ENCODE results near the gene C12orf43.
"Not testable (repeated sequence)": the region's sequence is repeated elsewhere in the genome, so short reads cannot be mapped to it uniquely, and the experiment has no call there.

The C12orf43 gene, protein sequence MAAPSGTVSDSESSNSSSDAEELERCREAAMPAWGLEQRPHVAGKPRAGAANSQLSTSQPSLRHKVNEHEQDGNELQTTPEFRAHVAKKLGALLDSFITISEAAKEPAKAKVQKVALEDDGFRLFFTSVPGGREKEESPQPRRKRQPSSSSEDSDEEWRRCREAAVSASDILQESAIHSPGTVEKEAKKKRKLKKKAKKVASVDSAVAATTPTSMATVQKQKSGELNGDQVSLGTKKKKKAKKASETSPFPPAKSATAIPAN

DNA sequence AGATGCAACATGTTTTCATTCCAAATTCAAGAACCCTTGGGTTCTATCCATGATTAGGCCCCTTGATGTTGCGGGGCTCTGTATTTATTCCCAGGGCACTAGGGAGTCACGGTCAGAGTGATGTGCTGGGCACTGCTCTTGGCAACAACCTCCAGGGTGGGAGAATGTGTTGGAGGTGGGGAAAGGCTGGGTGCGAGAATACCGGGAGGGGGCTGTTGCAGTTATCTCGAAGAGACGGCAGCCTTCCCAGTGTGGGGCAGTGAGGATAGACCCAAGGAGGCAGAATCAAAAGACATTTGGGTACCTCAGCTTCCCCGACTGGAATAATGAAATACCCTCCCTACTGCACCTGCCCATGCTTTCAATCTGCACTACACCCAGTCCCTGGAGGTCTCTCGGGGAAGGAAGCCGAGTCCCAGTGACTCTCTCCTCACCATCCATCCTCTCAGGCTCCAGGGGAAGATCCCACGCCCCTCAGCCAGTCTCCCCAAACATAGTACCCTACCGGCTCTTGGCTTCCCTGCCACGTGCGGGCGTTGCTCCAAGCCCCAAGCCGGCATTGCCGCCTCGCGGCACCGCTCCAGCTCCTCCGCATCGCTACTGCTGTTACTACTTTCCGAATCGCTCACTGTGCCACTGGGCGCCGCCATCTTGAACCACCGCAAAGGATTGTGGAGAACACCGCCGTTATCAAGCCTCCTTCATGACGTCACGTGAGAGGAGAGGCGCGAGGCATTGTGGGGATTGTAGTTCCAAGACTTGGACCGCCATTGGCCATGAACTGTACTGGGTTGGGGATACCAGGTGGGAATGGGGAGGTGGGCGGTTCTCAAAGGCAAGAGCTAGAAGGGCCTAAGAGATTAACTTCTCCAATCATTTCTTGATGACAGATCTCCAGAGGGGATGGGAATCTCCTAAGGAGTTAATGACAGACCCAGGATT lies at the start of gene C12orf43:
Gene C12orf43, minus strand, starts transcription at position 663 of the 942 bp plus-strand sequence. Its CDS starts 13 bp downstream, at position 650.
- peaks cover 3 to 7% of the 10 kb centered on the region in 2 donors for H3K4me1 ChIP-seq (ENCODE audit: control insufficient read depth in 1 of 2, insufficient read depth in 2 of 2, low read length in 2 of 2)
- H3K4me3 ChIP-seq (ENCODE audit: low read depth in 1 of 2, low read length in 2 of 2) = peak within 1 kb of the TSS; percentile 96 to 99
- H3K27me3 ChIP-seq (ENCODE audit: low read depth, low read length) = no peaks in the 10 kb centered on the region
- peak within 1 kb of the TSS; percentile 84 for H3K27ac ChIP-seq (ENCODE audit: low read length)
- H3K9me3 ChIP-seq (ENCODE audit: control insufficient read depth in 1 of 2, low read length in 2 of 2) = no peaks in the 10 kb centered on the region
- peaks cover 8 to 17% of the 10 kb centered on the region in 2 donors for H3K36me3 ChIP-seq (ENCODE audit: control insufficient read depth in 1 of 2, insufficient read depth in 2 of 2, low read length in 2 of 2)

DNA sequence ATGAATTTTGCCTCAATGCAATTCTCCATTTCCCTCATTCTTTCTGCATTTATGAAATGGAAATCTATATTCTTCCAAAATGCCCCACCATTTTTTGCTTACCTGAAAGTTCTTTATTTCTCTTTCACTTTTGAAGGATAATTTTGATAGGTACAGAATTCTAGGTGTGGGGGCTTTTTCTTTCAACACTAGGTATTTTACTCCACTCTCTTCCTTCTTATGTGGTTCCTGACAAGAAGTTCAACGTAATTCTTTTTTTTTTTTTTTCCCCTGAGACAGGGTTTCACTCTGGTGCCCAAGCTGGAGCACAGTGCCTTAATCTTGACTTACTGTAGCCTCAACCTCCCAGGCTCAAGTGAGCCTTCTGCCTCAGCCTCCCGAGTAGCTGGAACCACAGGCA lies 49.1 kb upstream of the C12orf43 start:
- no peaks in the 10 kb centered on the region for H3K27me3 ChIP-seq (ENCODE audit: low read depth, low read length)
- no peaks in the 10 kb centered on the region for H3K4me1 ChIP-seq (ENCODE audit: control insufficient read depth in 1 of 2, insufficient read depth in 2 of 2, low read length in 2 of 2)
- H3K4me3 ChIP-seq (ENCODE audit: low read depth in 1 of 2, low read length in 2 of 2) = no peak overlapping the region
- H3K36me3 ChIP-seq (ENCODE audit: control insufficient read depth in 1 of 2, insufficient read depth in 2 of 2, low read length in 2 of 2) = no peaks in the 10 kb centered on the region
- no peaks in the 10 kb centered on the region for H3K9me3 ChIP-seq (ENCODE audit: control insufficient read depth in 1 of 2, low read length in 2 of 2)
- H3K27ac ChIP-seq (ENCODE audit: low read length) = no peak overlapping the region

DNA sequence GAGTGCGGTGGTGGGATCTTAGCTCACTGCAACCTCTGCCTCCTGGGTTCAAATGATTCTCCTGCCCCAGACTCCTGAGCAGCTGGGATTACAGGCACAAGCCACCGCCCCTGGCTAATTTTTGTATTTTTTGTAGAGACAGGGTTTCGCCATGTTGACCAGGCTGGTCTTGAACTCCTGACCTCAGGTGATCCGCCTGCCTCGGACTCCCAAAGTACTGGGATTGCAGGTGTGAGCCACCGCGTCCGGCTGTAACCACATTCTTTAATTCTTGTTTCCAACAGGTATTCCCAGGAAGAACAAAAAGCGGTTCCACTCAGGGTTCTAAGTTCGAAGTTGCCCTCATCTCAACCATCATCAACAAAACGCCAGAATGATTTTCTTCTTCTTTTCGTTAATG lies 48.3 kb upstream of the C12orf43 start:
- not testable (repeated sequence) for H3K4me3 ChIP-seq (ENCODE audit: low read depth in 1 of 2, low read length in 2 of 2); H3K27ac ChIP-seq (ENCODE audit: low read length); H3K36me3 ChIP-seq (ENCODE audit: control insufficient read depth in 1 of 2, insufficient read depth in 2 of 2, low read length in 2 of 2); H3K9me3 ChIP-seq (ENCODE audit: control insufficient read depth in 1 of 2, low read length in 2 of 2); H3K4me1 ChIP-seq (ENCODE audit: control insufficient read depth in 1 of 2, insufficient read depth in 2 of 2, low read length in 2 of 2); H3K27me3 ChIP-seq (ENCODE audit: low read depth, low read length)

DNA sequence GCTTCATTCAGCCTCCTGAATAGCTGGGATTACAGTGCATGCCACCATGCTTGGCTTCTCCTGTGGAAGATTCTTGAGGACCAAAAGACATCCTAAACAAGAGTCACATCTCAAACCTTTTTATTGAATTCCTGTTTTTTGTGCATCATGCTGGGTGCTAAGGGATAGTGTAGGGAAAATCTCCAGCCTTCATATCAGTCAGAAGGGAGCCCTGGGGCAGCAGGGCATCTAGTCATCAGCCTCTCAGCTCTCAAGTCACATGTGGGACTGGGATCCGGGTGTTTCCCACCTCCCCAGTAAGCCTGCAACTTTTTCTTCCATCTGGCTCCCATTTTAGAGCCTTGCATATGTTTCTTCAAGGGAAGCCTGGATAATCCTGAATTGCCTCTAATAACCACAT lies 47.8 kb upstream of the C12orf43 start:
- Histone ChIP-seq H3K27me3 (ENCODE audit: low read depth, low read length) (no peaks in the 10 kb centered on the region), H3K4me3 (ENCODE audit: low read depth in 1 of 2, low read length in 2 of 2) (no peak overlapping the region), H3K4me1 (ENCODE audit: control insufficient read depth in 1 of 2, insufficient read depth in 2 of 2, low read length in 2 of 2) (no peaks in the 10 kb centered on the region), H3K9me3 (ENCODE audit: control insufficient read depth in 1 of 2, low read length in 2 of 2) (no peaks in the 10 kb centered on the region), H3K36me3 (ENCODE audit: control insufficient read depth in 1 of 2, insufficient read depth in 2 of 2, low read length in 2 of 2) (no peaks in the 10 kb centered on the region), H3K27ac (ENCODE audit: low read length) (no peak overlapping the region)

DNA sequence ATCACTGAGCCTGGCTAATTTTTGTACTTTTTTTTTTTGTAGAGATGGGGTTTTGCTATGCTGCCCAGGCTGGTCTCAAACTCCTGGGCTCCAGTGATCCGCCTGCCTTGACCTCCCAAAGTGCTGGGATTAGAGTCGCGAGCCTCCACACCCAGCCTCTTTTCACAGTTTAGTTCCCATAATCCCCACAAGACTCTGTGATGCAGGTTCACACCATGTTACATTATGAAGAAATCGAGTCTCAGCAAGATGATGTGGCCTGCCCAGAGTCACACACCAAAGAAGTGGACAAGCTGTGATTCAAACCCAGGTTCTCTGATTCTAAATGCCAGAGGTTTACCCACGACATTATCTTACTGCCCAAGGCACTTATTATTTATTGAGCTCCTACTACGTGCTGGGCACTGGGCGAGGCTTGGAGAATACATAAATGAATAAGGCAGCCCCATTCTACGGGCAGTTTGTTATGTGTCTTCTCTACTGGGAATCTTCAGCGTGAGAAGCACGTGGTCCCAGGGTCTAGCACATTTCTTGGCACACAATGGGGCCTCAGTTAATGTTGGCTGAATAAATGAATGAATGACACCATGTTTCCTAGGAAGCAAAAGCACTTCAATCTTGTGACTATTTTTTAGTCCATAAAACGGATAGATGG lies 46.2 kb upstream of the C12orf43 start:
- Histone ChIP-seq H3K9me3 (ENCODE audit: control insufficient read depth in 1 of 2, low read length in 2 of 2) (no peaks in the 10 kb centered on the region), H3K4me1 (ENCODE audit: control insufficient read depth in 1 of 2, insufficient read depth in 2 of 2, low read length in 2 of 2) (no peaks in the 10 kb centered on the region), H3K36me3 (ENCODE audit: control insufficient read depth in 1 of 2, insufficient read depth in 2 of 2, low read length in 2 of 2) (no peaks in the 10 kb centered on the region), H3K4me3 (ENCODE audit: low read depth in 1 of 2, low read length in 2 of 2) (no peak overlapping the region), H3K27me3 (ENCODE audit: low read depth, low read length) (no peaks in the 10 kb centered on the region), H3K27ac (ENCODE audit: low read length) (no peak overlapping the region)

DNA sequence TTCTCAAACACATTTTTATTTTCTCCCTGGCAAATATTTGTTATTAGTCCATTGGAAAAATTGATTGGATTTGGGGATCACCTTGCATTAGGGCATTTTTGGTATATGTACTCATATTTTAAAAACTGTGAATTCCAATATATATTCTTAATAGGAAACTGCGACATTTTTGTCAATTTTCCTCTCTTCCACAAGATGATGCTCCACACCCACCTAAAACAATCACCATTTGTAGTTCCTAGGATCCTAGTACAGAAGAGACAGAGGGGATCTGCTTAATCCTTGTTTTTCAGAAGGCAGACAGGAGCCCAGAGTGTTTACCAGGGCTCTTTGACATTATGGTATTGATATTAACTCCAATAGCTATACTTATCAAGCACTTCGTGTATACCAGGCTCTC lies 45.5 kb upstream of the C12orf43 start:
- Histone ChIP-seq H3K36me3 (ENCODE audit: control insufficient read depth in 1 of 2, insufficient read depth in 2 of 2, low read length in 2 of 2) (no peaks in the 10 kb centered on the region), H3K27ac (ENCODE audit: low read length) (no peak overlapping the region), H3K27me3 (ENCODE audit: low read depth, low read length) (no peaks in the 10 kb centered on the region), H3K4me3 (ENCODE audit: low read depth in 1 of 2, low read length in 2 of 2) (no peak overlapping the region), H3K4me1 (ENCODE audit: control insufficient read depth in 1 of 2, insufficient read depth in 2 of 2, low read length in 2 of 2) (no peaks in the 10 kb centered on the region), H3K9me3 (ENCODE audit: control insufficient read depth in 1 of 2, low read length in 2 of 2) (no peaks in the 10 kb centered on the region)

DNA sequence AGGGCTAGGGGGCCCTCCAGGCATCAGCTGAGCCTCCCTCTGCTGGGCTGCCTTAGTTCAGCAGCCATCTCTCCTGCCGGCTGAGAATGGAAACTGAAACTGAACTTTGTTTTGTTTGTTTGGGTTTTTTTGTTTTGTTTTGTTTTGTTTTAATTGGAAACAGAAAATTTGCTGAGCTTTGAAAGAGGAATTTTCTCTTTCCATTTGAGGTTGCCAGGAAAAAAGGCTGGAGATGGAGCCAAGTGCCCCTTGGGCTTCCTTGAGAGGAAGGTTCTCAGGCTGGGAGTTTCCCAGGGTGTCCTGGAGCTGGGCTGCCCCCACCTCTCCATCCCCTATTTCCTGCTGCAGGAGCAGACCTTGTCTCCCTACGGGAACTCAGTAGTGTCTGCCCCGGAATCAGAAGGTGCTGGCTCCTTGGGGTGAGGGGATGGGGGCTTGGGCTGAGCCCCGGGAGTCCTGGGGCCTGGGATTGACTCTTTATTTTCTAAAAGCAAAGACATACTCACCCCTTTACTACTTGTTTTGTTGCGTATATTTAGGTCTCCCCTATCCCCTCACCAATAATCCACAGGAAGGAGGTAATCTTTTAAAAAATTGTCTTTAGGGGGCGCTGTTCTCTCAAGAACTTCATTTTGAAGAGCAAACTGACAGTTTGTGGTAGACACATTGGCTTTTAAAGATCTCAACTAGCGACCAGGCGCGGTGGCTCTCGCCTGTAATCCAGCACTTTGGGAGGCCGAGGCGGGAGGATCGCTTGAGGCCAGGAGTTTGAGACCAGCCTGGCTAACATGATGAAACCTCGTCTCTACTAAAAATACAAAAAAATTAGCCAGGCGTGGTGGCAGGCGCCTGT lies 44.1 kb upstream of the C12orf43 start:
- no peaks in the 10 kb centered on the region for H3K27me3 ChIP-seq (ENCODE audit: low read depth, low read length)
- H3K36me3 ChIP-seq (ENCODE audit: control insufficient read depth in 1 of 2, insufficient read depth in 2 of 2, low read length in 2 of 2) = no peaks in the 10 kb centered on the region
- peak overlapping the region; percentile 74 for H3K27ac ChIP-seq (ENCODE audit: low read length)
- H3K9me3 ChIP-seq (ENCODE audit: control insufficient read depth in 1 of 2, low read length in 2 of 2) = no peaks in the 10 kb centered on the region
- H3K4me1 ChIP-seq (ENCODE audit: control insufficient read depth in 1 of 2, insufficient read depth in 2 of 2, low read length in 2 of 2) = no peaks in the 10 kb centered on the region
- H3K4me3 ChIP-seq (ENCODE audit: low read depth in 1 of 2, low read length in 2 of 2) = peak overlapping the region; percentile 40 to 61

DNA sequence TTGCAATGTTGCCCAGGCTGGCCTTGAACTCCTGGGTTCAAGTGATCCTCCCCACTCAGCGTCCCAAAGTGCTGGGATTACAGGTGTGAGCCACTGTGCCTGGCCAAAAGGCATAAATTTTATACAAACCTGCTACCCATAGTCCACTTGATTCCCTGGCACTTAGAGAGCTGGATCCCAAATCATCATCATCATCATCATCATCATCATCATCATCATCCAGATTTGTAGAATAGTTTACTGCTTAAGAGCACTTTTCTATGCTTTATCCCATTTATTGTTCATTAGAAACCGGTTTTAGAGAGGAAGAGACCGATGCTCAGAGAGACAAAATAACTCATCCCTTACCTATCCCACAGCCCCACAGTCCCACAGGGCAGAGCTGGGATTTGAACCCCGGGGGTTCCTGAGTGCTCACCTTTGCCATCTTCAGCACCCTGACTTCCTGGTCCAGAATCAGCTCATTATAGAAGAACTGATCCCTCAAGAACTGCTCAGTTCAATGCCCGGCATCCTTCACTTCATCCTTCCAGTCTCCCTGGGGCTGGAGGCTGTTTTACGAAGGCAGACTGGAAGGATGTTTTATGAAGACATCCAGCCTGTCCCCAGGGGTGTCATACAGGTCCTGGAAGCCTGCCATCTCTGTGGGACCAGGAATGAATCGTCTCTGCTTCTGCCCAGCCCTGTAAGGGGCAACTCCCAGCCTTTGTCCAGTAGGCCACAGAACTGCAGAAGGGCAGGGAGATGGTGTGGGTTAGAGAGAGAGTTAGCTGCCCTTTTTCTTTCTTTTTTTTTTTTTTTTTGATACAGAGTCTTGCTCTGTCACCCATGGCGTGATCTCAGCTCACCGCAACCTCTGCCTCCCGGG lies 43.0 kb upstream of the C12orf43 start:
- Histone ChIP-seq H3K27me3 (ENCODE audit: low read depth, low read length) (no peaks in the 10 kb centered on the region), H3K4me3 (ENCODE audit: low read depth in 1 of 2, low read length in 2 of 2) (no peak overlapping the region), H3K27ac (ENCODE audit: low read length) (no peak overlapping the region), H3K9me3 (ENCODE audit: control insufficient read depth in 1 of 2, low read length in 2 of 2) (no peaks in the 10 kb centered on the region), H3K36me3 (ENCODE audit: control insufficient read depth in 1 of 2, insufficient read depth in 2 of 2, low read length in 2 of 2) (no peaks in the 10 kb centered on the region), H3K4me1 (ENCODE audit: control insufficient read depth in 1 of 2, insufficient read depth in 2 of 2, low read length in 2 of 2) (no peaks in the 10 kb centered on the region)

DNA sequence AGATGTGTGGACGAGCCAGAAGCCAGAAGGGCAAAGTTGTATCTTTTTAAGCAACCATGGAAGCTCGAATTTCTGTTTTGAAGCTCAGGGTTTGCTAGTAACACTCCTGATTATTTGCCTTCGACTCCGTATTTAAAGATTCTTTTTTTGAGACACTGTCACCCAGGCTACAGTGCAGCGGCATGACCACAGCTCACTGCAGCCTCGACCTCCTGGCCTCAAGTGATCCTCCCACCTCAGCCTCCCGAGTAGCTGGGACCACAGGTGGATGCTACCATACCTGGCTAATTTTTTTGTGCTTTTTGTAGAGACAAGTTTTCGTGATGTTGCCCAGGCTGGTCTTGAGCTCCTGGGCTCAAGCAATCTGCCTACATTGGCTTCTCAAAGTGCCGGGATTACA lies 41.5 kb upstream of the C12orf43 start:
- Histone ChIP-seq H3K27ac (ENCODE audit: low read length) (no peak overlapping the region), H3K36me3 (ENCODE audit: control insufficient read depth in 1 of 2, insufficient read depth in 2 of 2, low read length in 2 of 2) (no peaks in the 10 kb centered on the region), H3K4me3 (ENCODE audit: low read depth in 1 of 2, low read length in 2 of 2) (no peak overlapping the region), H3K9me3 (ENCODE audit: control insufficient read depth in 1 of 2, low read length in 2 of 2) (no peaks in the 10 kb centered on the region), H3K4me1 (ENCODE audit: control insufficient read depth in 1 of 2, insufficient read depth in 2 of 2, low read length in 2 of 2) (no peaks in the 10 kb centered on the region), H3K27me3 (ENCODE audit: low read depth, low read length) (no peaks in the 10 kb centered on the region)

DNA sequence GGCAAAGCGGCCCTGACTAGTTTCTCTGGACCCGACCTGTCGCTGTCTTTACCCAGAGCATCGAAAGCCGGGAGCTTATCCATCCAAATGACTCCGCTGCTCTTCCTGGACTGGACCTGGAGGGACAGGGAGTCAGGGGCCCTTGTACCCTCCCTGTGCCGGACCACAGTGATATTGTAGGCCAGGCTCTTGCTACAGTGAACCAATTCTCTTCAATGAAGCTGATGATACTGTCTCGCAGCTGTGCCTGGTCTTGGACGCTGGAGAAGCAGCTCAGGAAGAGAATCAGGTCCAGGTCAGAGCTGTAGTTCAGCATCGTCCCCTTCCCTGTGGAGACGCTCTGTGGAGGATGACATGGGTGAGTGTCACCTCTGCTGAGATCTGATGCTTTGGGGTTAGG lies 37.4 kb upstream of the C12orf43 start:
- Histone ChIP-seq H3K9me3 (ENCODE audit: control insufficient read depth in 1 of 2, low read length in 2 of 2) (no peaks in the 10 kb centered on the region), H3K36me3 (ENCODE audit: control insufficient read depth in 1 of 2, insufficient read depth in 2 of 2, low read length in 2 of 2) (no peaks in the 10 kb centered on the region), H3K4me3 (ENCODE audit: low read depth in 1 of 2, low read length in 2 of 2) (no peak overlapping the region), H3K4me1 (ENCODE audit: control insufficient read depth in 1 of 2, insufficient read depth in 2 of 2, low read length in 2 of 2) (no peaks in the 10 kb centered on the region), H3K27me3 (ENCODE audit: low read depth, low read length) (no peaks in the 10 kb centered on the region), H3K27ac (ENCODE audit: low read length) (no peak overlapping the region)

Data from muscle layer of duodenum (tissue), 2 donors.